OCI-LY1 (cell line): ENCODE measurements around the gene C13orf42.

ENCODE experiments used
- H2AFZ ChIP-seq: fragments of 200-600 bp; sonication (generic), shearing (Covaris generic); 2 replicates; pipeline ENCODE4 v1.6.0; 2014; ENCODE audit warnings: antibody characterized with exemption, mild to moderate bottlenecking, low read length
- H3F3A ChIP-seq: fragments of 200-600 bp; sonication (generic), shearing (Covaris generic); 2 replicates; pipeline ENCODE4 v1.6.0; 2014; ENCODE audit warnings: mild to moderate bottlenecking, antibody characterized with exemption, low read length, moderate library complexity; ENCODE audit not compliant: insufficient read depth
- H3K27ac ChIP-seq: fragments of 200-600 bp; sonication (generic); 2 replicates; pipeline ENCODE4 v1.5.1; 2014; ENCODE audit warnings: low read length, mixed run types, mild to moderate bottlenecking, low read depth; ENCODE audit not compliant: poor library complexity, severe bottlenecking
- H3K27me3 ChIP-seq: fragments of 200-600 bp; sonication (generic); 2 replicates; pipeline ENCODE4 v1.6.0; 2014; ENCODE audit warnings: antibody characterized with exemption, mild to moderate bottlenecking, low read length, moderate library complexity; ENCODE audit not compliant: insufficient read depth
- H3K36me3 ChIP-seq: fragments of 200-600 bp; sonication (generic); 2 replicates; pipeline ENCODE4 v1.6.1; 2014; ENCODE audit warnings: mild to moderate bottlenecking, antibody characterized with exemption, low read length, moderate library complexity, mixed read lengths; ENCODE audit not compliant: insufficient read depth
- H3K4me1 ChIP-seq: fragments of 200-600 bp; sonication (generic); 2 replicates; pipeline ENCODE4 v1.5.1; 2014; ENCODE audit warnings: mild to moderate bottlenecking, low read length, moderate library complexity; ENCODE audit not compliant: insufficient read depth, severe bottlenecking
- H3K4me2 ChIP-seq: fragments of 200-600 bp; sonication (generic), shearing (Covaris generic); 2 replicates; pipeline ENCODE4 v1.6.1; 2014; ENCODE audit warnings: low read length
- H3K4me3 ChIP-seq: fragments of 200-600 bp; sonication (generic); 2 replicates; pipeline ENCODE4 v1.5.1; 2014; ENCODE audit warnings: low read length, low read depth, mild to moderate bottlenecking, mixed read lengths; ENCODE audit not compliant: poor library complexity, severe bottlenecking
- H3K79me2 ChIP-seq: fragments of 200-600 bp; shearing (Covaris generic); 2 replicates; pipeline ENCODE4 v1.6.1; 2016; ENCODE audit warnings: mixed run types, low read length, mixed read lengths; ENCODE audit not compliant: insufficient read depth
- H3K9ac ChIP-seq: fragments of 200-600 bp; sonication (generic), shearing (Covaris generic); 2 replicates; pipeline ENCODE4 v1.6.1; 2014; ENCODE audit warnings: mild to moderate bottlenecking, low read length, mixed read lengths
- H3K9me2 ChIP-seq: fragments of 200-600 bp; sonication (generic), shearing (Covaris generic); 2 replicates; pipeline ENCODE4 v1.6.1; 2014; ENCODE audit warnings: low read depth, mild to moderate bottlenecking, low read length, mixed read lengths
- H3K9me3 ChIP-seq: fragments of 200-600 bp; shearing (Covaris generic); 2 replicates; pipeline ENCODE4 v1.6.1; 2014; ENCODE audit warnings: low read length, mixed read lengths
- H4K20me1 ChIP-seq: fragments of 200-600 bp; sonication (generic), shearing (Covaris generic); 2 replicates; pipeline ENCODE4 v1.6.0; 2016; ENCODE audit warnings: mild to moderate bottlenecking, low read length; ENCODE audit not compliant: insufficient read depth
- EZH2 ChIP-seq: fragments of 200-600 bp; sonication (generic), shearing (Covaris generic); IDR thresholded peaks from 2 replicates; pipeline ENCODE4 v1.8.0; 2017; ENCODE audit warnings: borderline replicate concordance, mixed run types, mild to moderate bottlenecking, antibody characterized with exemption, low read length, moderate library complexity, mixed read lengths
- TF ChIP-seq, protein P1 (sequence below): fragments of 200-600 bp; sonication (generic), shearing (Covaris generic); IDR thresholded peaks from 2 replicates; pipeline ENCODE4 v1.5.1; 2017; ENCODE audit warnings: mild to moderate bottlenecking, antibody characterized with exemption, low read length, moderate library complexity, mixed read lengths

Gene C13orf42

DNA sequence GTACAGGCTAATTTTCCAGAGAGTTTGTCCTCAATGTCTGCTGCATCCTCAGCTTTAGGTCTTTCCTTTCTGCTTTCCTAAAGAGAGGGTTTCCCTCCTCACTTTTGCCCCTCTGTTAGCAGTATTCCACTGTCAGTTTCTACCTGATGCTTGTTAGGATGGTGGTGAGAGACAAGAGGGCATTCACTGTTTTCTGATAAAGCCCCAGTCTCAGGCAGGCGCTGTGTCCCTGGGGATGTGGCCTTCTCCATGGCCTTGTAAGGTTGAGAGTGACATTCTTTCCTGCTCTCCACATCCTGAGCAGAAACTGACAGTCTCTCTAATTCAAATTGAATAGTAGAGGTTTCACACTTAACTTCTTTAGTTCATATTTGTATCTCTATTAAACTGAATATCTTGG is 14.9 kb downstream of the C13orf42 start:
- H3K27ac ChIP-seq = no peak overlapping the region
- no peak overlapping the region for H3K9ac ChIP-seq
- H4K20me1 ChIP-seq = no peaks in the 10 kb centered on the region
- no peaks in the 10 kb centered on the region for H3K4me1 ChIP-seq
- no peaks in the 10 kb centered on the region for H3F3A ChIP-seq
- H3K79me2 ChIP-seq = no peaks in the 10 kb centered on the region
- no peaks in the 10 kb centered on the region for H3K36me3 ChIP-seq
- no peaks in the 10 kb centered on the region for H3K9me3 ChIP-seq
- no peaks in the 10 kb centered on the region for H3K9me2 ChIP-seq
- TF ChIP-seq, protein P1, sequence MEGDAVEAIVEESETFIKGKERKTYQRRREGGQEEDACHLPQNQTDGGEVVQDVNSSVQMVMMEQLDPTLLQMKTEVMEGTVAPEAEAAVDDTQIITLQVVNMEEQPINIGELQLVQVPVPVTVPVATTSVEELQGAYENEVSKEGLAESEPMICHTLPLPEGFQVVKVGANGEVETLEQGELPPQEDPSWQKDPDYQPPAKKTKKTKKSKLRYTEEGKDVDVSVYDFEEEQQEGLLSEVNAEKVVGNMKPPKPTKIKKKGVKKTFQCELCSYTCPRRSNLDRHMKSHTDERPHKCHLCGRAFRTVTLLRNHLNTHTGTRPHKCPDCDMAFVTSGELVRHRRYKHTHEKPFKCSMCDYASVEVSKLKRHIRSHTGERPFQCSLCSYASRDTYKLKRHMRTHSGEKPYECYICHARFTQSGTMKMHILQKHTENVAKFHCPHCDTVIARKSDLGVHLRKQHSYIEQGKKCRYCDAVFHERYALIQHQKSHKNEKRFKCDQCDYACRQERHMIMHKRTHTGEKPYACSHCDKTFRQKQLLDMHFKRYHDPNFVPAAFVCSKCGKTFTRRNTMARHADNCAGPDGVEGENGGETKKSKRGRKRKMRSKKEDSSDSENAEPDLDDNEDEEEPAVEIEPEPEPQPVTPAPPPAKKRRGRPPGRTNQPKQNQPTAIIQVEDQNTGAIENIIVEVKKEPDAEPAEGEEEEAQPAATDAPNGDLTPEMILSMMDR = no peak
- TF ChIP-seq EZH2 = no peak
- no peak overlapping the region for H2AFZ ChIP-seq
- no peak overlapping the region for H3K4me3 ChIP-seq
- no peak overlapping the region for H3K4me2 ChIP-seq
- no peaks in the 10 kb centered on the region for H3K27me3 ChIP-seq

DNA sequence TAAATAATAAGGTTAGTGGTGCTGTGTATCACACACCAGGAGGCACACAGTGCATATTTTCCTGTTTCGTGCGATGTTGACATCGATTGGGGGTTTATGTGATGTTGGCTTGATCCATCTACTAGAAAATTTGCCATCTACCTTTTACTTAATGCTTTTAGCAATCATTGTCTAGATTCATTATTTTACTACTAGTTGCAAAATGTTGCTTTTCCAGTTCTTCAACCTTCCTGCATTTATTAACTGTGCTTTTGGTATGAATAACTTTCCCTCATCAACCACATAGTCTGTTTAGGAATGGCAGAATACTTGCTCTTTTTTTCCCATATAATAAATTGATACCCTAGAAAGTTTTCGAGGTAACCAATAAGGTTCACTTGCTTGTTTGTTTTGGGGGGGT is 17.5 kb downstream of the C13orf42 start:
- Histone ChIP-seq H4K20me1 (no peaks in the 10 kb centered on the region), H3K79me2 (no peaks in the 10 kb centered on the region), H3K9me3 (no peaks in the 10 kb centered on the region), H2AFZ (no peak overlapping the region), H3K4me2 (no peak overlapping the region), H3K9ac (no peak overlapping the region), H3K27me3 (no peaks in the 10 kb centered on the region), H3K36me3 (no peaks in the 10 kb centered on the region), H3K27ac (no peak overlapping the region), H3K9me2 (no peaks in the 10 kb centered on the region), H3K4me1 (no peaks in the 10 kb centered on the region), H3F3A (no peaks in the 10 kb centered on the region), H3K4me3 (no peak overlapping the region)
- TF ChIP-seq, protein P1 = no peak
- TF ChIP-seq EZH2 = no peak

DNA sequence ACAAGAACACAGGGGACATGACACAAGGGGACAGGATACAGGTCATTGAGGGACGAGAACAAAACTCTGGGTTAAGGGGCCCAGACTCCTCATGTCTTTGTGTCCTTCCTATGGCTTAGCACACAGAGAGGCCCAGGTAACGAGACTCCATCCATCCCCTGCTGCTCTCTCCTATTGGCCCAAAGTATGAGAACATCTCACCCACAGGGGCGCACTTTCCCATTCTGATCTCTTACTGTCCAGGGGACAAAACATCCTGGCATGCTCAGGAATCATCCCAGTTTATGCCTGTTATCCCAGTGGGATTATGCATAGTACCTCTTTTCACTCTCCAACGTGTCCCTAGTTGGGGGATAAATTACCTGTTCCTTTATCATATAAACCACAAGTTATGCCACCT is 19.2 kb downstream of the C13orf42 start:
- Histone ChIP-seq H3K4me2 (no peak overlapping the region), H3K9me2 (no peaks in the 10 kb centered on the region), H3K9ac (no peak overlapping the region), H3K27me3 (0 out of 2 replicates have a peak, but pooled peaks cover 4% of the 10 kb centered on the region), H3K9me3 (no peaks in the 10 kb centered on the region), H2AFZ (no peak overlapping the region), H3K79me2 (no peaks in the 10 kb centered on the region), H3F3A (no peaks in the 10 kb centered on the region), H3K36me3 (no peaks in the 10 kb centered on the region), H3K4me3 (no peak overlapping the region), H3K4me1 (no peaks in the 10 kb centered on the region), H3K27ac (no peak overlapping the region), H4K20me1 (no peaks in the 10 kb centered on the region)
- TF ChIP-seq, protein P1 = no peak
- no peak for TF ChIP-seq EZH2
